ENCODE results near the gene HSD17B12. TPM values are rescaled to one million over a fixed set of nuclear protein-coding genes. Genes with fewer than 3 reads are reported as not detected.
A peak's percentile ranks its signal among the peaks of the same experiment; 100 is the strongest.

HSD17B12 gene
- total RNA-seq, 1 donor from 2014 or later: 99.8 TPM

DNA sequence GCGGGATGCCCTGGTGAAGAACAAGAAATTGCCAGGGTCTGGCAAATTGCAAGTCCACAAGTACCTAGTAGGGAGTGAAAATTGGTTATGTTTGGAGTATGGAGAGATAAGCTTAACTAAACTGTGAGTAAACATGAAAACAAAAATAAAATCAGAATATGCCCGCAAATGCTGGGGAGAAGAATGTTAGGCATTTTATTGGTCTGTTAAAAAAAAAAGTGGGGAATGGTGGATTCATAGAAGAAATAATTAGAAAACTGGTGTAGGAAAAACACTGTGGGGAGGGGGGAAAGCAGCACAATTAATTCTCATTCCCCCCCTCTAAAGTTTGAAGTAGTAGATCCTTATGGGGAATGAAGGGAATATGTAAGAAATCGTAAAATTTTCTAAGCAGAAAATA, 40.6 kb upstream of the HSD17B12 start:
- intact Hi-C loops (cut with DNase I): no loop called here
- TF ChIP-seq, protein P1, sequence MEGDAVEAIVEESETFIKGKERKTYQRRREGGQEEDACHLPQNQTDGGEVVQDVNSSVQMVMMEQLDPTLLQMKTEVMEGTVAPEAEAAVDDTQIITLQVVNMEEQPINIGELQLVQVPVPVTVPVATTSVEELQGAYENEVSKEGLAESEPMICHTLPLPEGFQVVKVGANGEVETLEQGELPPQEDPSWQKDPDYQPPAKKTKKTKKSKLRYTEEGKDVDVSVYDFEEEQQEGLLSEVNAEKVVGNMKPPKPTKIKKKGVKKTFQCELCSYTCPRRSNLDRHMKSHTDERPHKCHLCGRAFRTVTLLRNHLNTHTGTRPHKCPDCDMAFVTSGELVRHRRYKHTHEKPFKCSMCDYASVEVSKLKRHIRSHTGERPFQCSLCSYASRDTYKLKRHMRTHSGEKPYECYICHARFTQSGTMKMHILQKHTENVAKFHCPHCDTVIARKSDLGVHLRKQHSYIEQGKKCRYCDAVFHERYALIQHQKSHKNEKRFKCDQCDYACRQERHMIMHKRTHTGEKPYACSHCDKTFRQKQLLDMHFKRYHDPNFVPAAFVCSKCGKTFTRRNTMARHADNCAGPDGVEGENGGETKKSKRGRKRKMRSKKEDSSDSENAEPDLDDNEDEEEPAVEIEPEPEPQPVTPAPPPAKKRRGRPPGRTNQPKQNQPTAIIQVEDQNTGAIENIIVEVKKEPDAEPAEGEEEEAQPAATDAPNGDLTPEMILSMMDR (IDR thresholded peaks at IDR 0.05): no peak
- Histone ChIP-seq H3K9me3 (no peaks in the 10 kb centered on the region), H3K4me3 (no peak overlapping the region), H3K27ac (no peak overlapping the region), H3K27me3 (peaks cover 38% of the 10 kb centered on the region), H3K36me3 (no peaks in the 10 kb centered on the region), H3K4me1 (peaks cover 3% of the 10 kb centered on the region)
- DNase-seq: no peak
- no peak for ATAC-seq

DNA sequence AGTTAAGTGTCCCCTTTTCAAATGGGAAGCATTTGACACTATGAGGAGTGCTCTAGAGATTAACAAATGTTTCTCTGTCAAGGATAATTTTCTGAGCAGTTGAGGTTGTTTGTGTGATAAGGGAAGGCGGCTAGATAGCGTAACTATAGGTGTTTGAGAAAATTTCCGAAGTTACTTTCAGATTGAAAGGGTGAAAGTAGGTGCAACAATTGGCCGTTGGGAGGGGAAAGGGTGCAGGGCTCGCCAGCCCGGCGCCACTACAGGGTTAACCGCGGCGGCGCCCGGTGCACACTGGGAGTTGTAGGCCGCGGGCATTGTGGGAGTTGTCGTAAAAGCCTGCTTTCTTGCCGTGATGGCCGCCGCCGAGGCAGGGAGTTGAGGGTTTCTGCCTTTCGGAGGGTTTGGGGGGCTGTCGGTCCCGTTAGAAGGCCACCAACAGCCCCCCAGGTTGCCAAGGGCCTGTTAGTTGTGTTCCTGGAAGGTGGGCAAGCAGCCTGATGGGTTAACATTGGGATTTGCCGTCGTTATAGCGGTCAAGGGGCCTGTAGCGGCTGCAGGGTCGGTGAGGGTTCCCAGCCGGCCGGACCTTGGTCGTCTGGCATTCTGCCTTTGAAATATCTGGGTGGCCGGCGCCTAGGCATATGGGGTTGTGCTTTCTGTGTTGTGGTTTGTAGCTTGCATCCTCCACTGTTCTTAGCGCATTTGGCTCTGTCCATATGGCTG, 36.5 kb upstream of the HSD17B12 start:
- peaks cover 8% of the 10 kb centered on the region for H3K4me1 ChIP-seq
- DNase-seq (peak; percentile 92), ATAC-seq (peak; percentile 100)
- H3K27me3 ChIP-seq: peaks cover 22% of the 10 kb centered on the region
- H3K27ac ChIP-seq: peak overlapping the region; percentile 82
- H3K36me3 ChIP-seq: no peaks in the 10 kb centered on the region
- TF ChIP-seq, protein P1 (IDR thresholded peaks at IDR 0.05): no peak
- intact Hi-C loops (cut with DNase I): no loop called here
- H3K4me3 ChIP-seq: peak overlapping the region; percentile 84
- H3K9me3 ChIP-seq: no peaks in the 10 kb centered on the region

DNA sequence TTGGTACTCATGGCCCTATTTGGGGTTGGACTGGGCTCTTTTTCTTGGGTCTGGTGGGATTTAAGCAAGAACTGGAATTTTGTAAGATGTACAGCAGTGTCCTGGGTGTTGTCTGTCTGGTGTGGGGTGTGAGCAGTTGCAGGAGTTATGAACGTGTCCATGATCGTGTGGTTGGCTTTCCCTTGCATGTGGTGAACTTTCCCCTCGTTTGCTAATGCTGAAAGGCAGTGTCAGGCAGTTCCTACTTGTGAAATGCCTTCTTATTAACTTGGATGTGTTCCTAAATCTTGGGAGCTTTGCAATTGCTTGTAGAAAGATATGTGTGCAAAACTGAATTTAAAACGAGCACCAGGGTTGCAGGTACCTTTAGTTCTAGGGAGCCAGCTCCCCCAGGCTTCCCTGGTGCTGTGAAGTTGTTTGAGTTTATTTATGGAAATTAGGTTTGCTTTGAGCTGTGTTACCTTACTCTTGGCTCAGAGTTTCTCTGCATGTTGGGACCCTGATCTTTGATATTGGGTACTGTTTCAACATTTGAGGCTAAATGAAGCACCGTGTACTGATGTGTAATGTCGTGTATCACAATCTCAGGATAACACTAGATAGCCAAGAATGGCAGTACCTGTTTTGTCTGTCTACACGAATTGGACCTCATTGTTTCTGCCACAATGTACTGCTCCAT, 35.8 kb upstream of the HSD17B12 start:
- H3K27me3 ChIP-seq: peaks cover 19% of the 10 kb centered on the region
- TF ChIP-seq, protein P1 (IDR thresholded peaks at IDR 0.05): no peak

DNA sequence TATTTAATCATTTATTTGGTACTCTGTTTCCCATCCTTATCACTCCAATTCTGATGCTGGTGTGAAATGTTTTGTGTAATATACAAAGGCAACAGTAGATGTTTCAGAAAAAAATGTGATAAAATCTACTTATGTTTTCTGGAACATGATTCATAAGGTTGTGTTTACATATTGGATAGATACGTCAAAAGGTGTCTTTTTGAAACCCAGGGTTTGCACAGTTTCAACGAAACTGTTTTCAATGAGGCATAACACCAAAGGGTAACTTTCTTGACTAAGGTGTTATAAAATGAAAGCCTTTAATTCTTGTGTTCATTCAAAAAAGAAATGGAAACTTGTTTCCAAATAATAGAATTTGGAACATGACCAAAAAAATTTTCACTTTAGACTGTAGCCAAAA, 33.8 kb upstream of the HSD17B12 start:
- Histone ChIP-seq H3K4me3 (no peak overlapping the region), H3K36me3 (no peaks in the 10 kb centered on the region), H3K4me1 (peaks cover 8% of the 10 kb centered on the region), H3K27ac (no peak overlapping the region), H3K9me3 (no peaks in the 10 kb centered on the region), H3K27me3 (no peaks in the 10 kb centered on the region)
- DNase-seq: no peak
- ATAC-seq: no peak
- intact Hi-C loops (cut with DNase I): no loop called here
- TF ChIP-seq, protein P1 (IDR thresholded peaks at IDR 0.05): no peak

More for the DNA sequence above, 35.8 kb upstream of the HSD17B12 start:
- DNase-seq (no peak), ATAC-seq (peak; percentile 53)
- peak overlapping the region; percentile 84 for H3K4me3 ChIP-seq
- no peaks in the 10 kb centered on the region for H3K9me3 ChIP-seq
- intact Hi-C loops (cut with DNase I): no loop called here
- H3K36me3 ChIP-seq: no peaks in the 10 kb centered on the region
- H3K27ac ChIP-seq: peak overlapping the region; percentile 82
- peaks cover 8% of the 10 kb centered on the region for H3K4me1 ChIP-seq

DNA sequence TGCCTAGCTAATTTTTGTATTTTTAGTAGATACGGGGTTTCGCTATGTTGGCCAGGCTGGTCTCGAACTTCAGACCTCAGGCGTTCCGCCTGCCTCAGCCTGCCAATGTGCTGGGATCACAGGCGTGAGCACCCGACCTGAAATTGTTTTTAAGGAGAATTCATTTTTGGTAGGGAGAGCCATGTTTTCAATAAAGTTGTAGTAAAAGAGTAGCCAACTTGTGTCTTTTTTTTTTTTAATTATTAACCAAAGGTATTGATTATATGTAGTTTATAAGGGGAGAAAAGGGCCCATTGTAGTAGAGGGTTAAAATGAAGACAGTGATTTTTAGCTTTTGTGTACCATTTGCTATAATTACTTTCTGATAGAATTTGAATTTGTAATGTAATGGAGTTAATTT, 31.6 kb upstream of the HSD17B12 start:
- no peak for ATAC-seq
- H3K4me1 ChIP-seq: peaks cover 8% of the 10 kb centered on the region
- no peak for DNase-seq
- no peak overlapping the region for H3K27ac ChIP-seq
- intact Hi-C loops (cut with DNase I): no loop called here
- no peak overlapping the region for H3K4me3 ChIP-seq
- H3K36me3 ChIP-seq: no peaks in the 10 kb centered on the region
- no peaks in the 10 kb centered on the region for H3K27me3 ChIP-seq
- H3K9me3 ChIP-seq: no peaks in the 10 kb centered on the region
- TF ChIP-seq, protein P1 (IDR thresholded peaks at IDR 0.05): no peak

Data from upper lobe of right lung (tissue), 1 donor.